Measurements from ENCODE around the gene HDGF. TPM values are rescaled to one million over a fixed set of nuclear protein-coding genes. Genes with fewer than 3 reads are reported as not detected.

The HDGF gene
- total RNA-seq, 1 donor from 2014 or later, result 153 TPM

GRCh38 chr1:156712626-156713025 lies 38.8 kb downstream of the HDGF start:
- no peak for DNase-seq (ENCODE audit: low spot score in 2 of 2)
- no peaks in the 10 kb centered on the region for H3K36me3 ChIP-seq
- no peak overlapping the region for H3K4me3 ChIP-seq
- peaks cover 0 to 11% of the 10 kb centered on the region in 2 donors for H3K4me1 ChIP-seq
- no peaks in the 10 kb centered on the region for H3K9me3 ChIP-seq
- no peak overlapping the region for H3K27ac ChIP-seq
- intact Hi-C loops (cut with DNase I), result no loop called here
- no peaks in the 10 kb centered on the region for H3K27me3 ChIP-seq
- TF ChIP-seq, protein P1, sequence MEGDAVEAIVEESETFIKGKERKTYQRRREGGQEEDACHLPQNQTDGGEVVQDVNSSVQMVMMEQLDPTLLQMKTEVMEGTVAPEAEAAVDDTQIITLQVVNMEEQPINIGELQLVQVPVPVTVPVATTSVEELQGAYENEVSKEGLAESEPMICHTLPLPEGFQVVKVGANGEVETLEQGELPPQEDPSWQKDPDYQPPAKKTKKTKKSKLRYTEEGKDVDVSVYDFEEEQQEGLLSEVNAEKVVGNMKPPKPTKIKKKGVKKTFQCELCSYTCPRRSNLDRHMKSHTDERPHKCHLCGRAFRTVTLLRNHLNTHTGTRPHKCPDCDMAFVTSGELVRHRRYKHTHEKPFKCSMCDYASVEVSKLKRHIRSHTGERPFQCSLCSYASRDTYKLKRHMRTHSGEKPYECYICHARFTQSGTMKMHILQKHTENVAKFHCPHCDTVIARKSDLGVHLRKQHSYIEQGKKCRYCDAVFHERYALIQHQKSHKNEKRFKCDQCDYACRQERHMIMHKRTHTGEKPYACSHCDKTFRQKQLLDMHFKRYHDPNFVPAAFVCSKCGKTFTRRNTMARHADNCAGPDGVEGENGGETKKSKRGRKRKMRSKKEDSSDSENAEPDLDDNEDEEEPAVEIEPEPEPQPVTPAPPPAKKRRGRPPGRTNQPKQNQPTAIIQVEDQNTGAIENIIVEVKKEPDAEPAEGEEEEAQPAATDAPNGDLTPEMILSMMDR (IDR thresholded peaks at IDR 0.05), result no peak

DNA sequence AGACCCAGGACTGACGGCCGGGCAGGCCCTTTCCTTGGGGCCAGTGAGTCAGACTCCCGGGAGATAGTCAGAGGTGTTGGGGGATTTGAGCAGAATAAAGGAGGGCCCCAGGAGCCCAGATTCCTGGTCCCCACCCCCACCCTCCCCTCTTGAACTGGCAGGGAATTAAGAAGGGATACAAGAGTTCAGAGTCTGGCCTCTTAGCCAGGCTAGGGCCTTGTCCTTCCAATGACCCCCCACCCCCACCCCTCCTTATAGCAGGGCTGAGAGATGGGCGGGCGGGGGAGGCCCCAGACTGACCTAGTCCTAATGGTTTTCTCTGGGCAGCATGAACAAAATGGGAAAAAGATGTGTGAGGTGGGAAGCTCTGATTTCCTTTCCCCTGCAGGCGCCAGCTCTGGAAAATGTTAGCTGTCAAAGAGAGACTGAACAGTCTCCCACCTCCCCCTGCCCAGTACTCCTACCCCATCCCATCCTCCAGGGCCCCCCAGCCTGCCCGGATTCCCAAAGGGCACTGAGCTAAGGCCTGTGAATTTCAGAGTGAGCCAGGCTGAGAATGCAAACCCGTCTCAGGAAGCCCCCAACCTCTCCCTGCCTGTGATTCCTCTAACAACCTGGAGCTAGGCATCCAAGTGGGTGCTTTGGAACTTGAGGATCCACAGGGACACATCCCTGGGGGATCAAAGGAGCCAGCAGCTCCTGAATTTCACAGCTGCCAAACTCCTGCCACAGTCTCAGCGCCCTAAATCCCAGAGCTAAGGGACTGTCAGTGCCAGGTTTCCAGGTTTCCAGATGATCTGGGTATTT lies 40.3 kb downstream of the HDGF start:
- intact Hi-C loops (cut with DNase I), result no loop called here
- TF ChIP-seq, protein P1 (IDR thresholded peaks at IDR 0.05), result no peak
- Histone ChIP-seq H3K4me3 (no peak overlapping the region), H3K27me3 (no peaks in the 10 kb centered on the region), H3K4me1 (peaks cover 0 to 19% of the 10 kb centered on the region in 2 donors), H3K36me3 (no peaks in the 10 kb centered on the region), H3K9me3 (no peaks in the 10 kb centered on the region), H3K27ac (no peak overlapping the region)
- no peak for DNase-seq (ENCODE audit: low spot score in 2 of 2)

DNA sequence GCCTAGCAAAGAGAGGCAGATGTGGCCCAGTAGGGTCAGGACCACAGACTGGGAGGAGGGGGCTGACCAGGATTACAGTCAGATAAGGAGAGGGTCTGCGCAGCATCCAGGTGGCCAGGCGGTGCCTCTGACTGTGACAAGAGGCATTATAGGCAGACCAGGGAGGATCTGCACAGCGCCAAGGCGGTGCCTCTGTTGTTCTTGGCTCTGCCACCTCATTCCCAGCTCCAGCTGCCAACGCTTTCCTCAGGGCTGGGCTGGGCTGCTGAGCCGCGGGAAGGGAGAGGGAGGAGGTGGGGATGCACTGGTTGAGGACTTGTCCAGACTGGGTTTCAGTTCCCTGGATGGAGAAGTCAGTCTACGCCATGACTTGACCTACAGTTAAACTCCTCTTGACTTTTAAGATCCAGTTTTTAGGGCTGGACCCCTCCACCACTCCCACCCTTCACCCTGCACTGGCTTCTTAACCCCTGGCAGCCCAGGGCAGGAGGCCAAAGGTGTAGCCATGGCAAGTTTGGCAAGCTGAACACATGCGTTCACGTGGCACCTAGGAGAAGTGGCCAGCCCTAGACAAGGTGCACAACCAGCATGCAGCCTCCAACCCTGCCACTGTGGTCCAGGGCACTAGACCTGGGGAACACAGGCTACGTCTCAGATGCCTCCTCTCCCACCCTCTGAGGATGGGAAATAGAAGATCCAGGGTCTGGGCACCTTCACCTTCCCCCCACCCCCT lies 41.6 kb downstream of the HDGF start:
- intact Hi-C loops (cut with DNase I), result loop anchor here (5.0 kb wide), 1 partner anchor 57 kb away; the partner anchor contains the start of gene PRCC
- H3K36me3 ChIP-seq, result no peaks in the 10 kb centered on the region
- H3K27me3 ChIP-seq, result no peaks in the 10 kb centered on the region
- no peak overlapping the region for H3K4me3 ChIP-seq
- DNase-seq (ENCODE audit: low spot score in 2 of 2), result peak; percentile 23 to 85
- H3K9me3 ChIP-seq, result no peaks in the 10 kb centered on the region
- TF ChIP-seq, protein P1 (IDR thresholded peaks at IDR 0.05), result no peak
- peaks cover 5 to 32% of the 10 kb centered on the region in 2 donors for H3K4me1 ChIP-seq
- peak overlapping the region; percentile 53 to 76 for H3K27ac ChIP-seq

DNA sequence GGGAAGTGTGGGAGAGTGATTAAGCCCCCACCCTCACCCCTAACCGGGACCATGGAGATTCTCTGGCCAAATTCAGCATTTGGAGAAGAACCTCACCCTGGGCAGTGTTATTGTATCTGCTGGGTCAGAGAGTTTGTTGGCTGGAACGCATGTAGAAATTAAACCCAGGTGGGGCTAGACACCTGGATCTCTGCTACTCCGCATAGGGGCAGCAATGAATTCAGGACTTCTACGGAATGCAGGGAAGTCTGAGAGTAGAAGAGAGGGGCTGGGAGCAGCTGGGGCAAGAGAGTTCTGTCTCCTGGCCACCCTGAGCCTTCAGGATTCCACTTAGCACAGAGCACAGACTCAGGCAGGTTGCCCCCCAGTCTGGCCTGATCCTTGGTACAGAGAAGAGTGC lies 42.4 kb downstream of the HDGF start:
- H3K27ac ChIP-seq, result peak overlapping the region; percentile 53 to 76
- H3K4me1 ChIP-seq, result peaks cover 10 to 38% of the 10 kb centered on the region in 2 donors
- no peaks in the 10 kb centered on the region for H3K27me3 ChIP-seq
- H3K36me3 ChIP-seq, result no peaks in the 10 kb centered on the region
- TF ChIP-seq, protein P1 (IDR thresholded peaks at IDR 0.05), result no peak
- no peak overlapping the region for H3K4me3 ChIP-seq
- DNase-seq (ENCODE audit: low spot score in 2 of 2), result no peak
- intact Hi-C loops (cut with DNase I), result loop anchor here (5.0 kb wide), 1 partner anchor 58 kb away; the partner anchor contains the start of gene PRCC
- H3K9me3 ChIP-seq, result no peaks in the 10 kb centered on the region

GRCh38 chr1:156708218-156708661 lies 43.2 kb downstream of the HDGF start:
- Histone ChIP-seq H3K9me3 (no peaks in the 10 kb centered on the region), H3K27me3 (no peaks in the 10 kb centered on the region), H3K27ac (peak overlapping the region; percentile 60 to 76), H3K36me3 (no peaks in the 10 kb centered on the region), H3K4me3 (no peak overlapping the region), H3K4me1 (peaks cover 10 to 38% of the 10 kb centered on the region in 2 donors)
- no peak for DNase-seq (ENCODE audit: low spot score in 2 of 2)
- TF ChIP-seq, protein P1 (IDR thresholded peaks at IDR 0.05), result no peak
- intact Hi-C loops (cut with DNase I), result loop anchor here (5.0 kb wide), 1 partner anchor 59 kb away; the partner anchor contains the start of gene PRCC
